B cell (primary cell): ENCODE results near the gene METTL25. TPM values are rescaled to one million over a fixed set of nuclear protein-coding genes. Genes with fewer than 3 reads are reported as not detected.

ENCODE experiments used
- ATAC-seq: fragments of 200-7000 bp; cut with Tn5 transposase; one replicate; pipeline ENCODE4 v1.10.0; 2021; ENCODE audit warnings: low read depth, mild to moderate bottlenecking, moderate number of reproducible peaks, moderate library complexity
- CTCF ChIA-PET: fragments of 350-600 bp; sonication (Branson Sonifier 250); formaldehyde crosslinking; loops from one replicate; lab custom pipeline; 2021; ENCODE audit warnings: antibody characterized with exemption, inconsistent platforms; lab: Charles Lee
- POLR2A ChIA-PET: fragments of 350-600 bp; sonication (Branson Sonifier 250); formaldehyde crosslinking; loops from one replicate; lab custom pipeline; 2021; ENCODE audit warnings: antibody characterized with exemption; lab: Charles Lee
- DNase-seq: peaks from one replicate; pipeline ENCODE4 v3.0.0; 2013
- H2AFZ ChIP-seq: 2 replicates; pipeline ENCODE4 v1.6.1; 2012; ENCODE audit warnings: mild to moderate bottlenecking, low read depth, low read length; ENCODE audit not compliant: insufficient read depth, poor library complexity, severe bottlenecking
- H3K27ac ChIP-seq, 2 donors: 1 replicate in 1 of 2; 2 replicates in 1 of 2; pipeline ENCODE4 v1.5.1; 2012 to 2013; ENCODE audit warnings: low read length in 2 of 2, mild to moderate bottlenecking in 2 of 2, moderate library complexity in 1 of 2
- H3K27me3 ChIP-seq, 4 experiments: fragments of 200-600 bp in 1 of 4; sonication (generic) in 1 of 4; replicated peaks in 1 of 4; 1 replicate in 2 of 4; 2 replicates in 2 of 4; pipeline versions ENCODE4 v1.6.1 to v1.7.0; 2013 to 2016; ENCODE audit warnings: low read length in 3 of 4, mild to moderate bottlenecking in 2 of 4, mixed read lengths in 1 of 4, moderate library complexity in 1 of 4; ENCODE audit not compliant: insufficient read depth in 4 of 4, control insufficient read depth in 3 of 4; ENCODE audit errors: control extremely low read depth in 1 of 4
- H3K36me3 ChIP-seq, 2 experiments: replicated peaks in 1 of 2; 1 replicate in 1 of 2; 2 replicates in 1 of 2; pipeline versions ENCODE4 v1.6.1 to v1.7.1; 2013; ENCODE audit warnings: low read length in 1 of 2; ENCODE audit not compliant: insufficient read depth in 2 of 2, control insufficient read depth in 1 of 2; ENCODE audit errors: control extremely low read depth in 1 of 2, extremely low read depth in 1 of 2
- H3K4me1 ChIP-seq, 2 donors: fragments of 200-600 bp in 1 of 2; sonication (generic) in 1 of 2; 1 replicate in 1 of 2; 2 replicates in 1 of 2; pipeline versions ENCODE4 v1.5.1 to v1.6.1; 2013 to 2017; ENCODE audit warnings: low read length in 2 of 2; ENCODE audit not compliant: control insufficient read depth in 2 of 2, insufficient read depth in 2 of 2
- H3K4me2 ChIP-seq: replicated peaks from 2 replicates; pipeline ENCODE3; 2012; ENCODE audit warnings: mild to moderate bottlenecking, low read depth, low read length; ENCODE audit not compliant: poor library complexity, severe bottlenecking
- H3K4me3 ChIP-seq, 5 experiments: fragments of 200-600 bp in 1 of 5; sonication (generic) in 1 of 5; 1 replicate in 3 of 5; 2 replicates in 2 of 5; pipeline versions ENCODE4 v1.5.1 to v1.7.0; 2011 to 2016; ENCODE audit warnings: low read length in 4 of 5, mild to moderate bottlenecking in 4 of 5, low read depth in 2 of 5, control low read depth in 1 of 5, moderate library complexity in 1 of 5; ENCODE audit not compliant: insufficient read depth in 1 of 5; ENCODE audit errors: control extremely low read depth in 1 of 5, extremely low read depth in 1 of 5
- H3K79me2 ChIP-seq: fragments of 200-600 bp; sonication (generic); one replicate; pipeline ENCODE4 v1.6.0; 2016; ENCODE audit warnings: low read length; ENCODE audit not compliant: control insufficient read depth, insufficient read depth
- H3K9ac ChIP-seq: fragments of 200-600 bp; sonication (generic); 2 replicates; pipeline ENCODE4 v1.6.1; 2017; ENCODE audit warnings: mild to moderate bottlenecking, low read length, moderate library complexity
- H3K9me3 ChIP-seq, 3 donors: one replicate each; pipeline versions ENCODE4 v1.6.1 to v1.7.1; 2013; ENCODE audit warnings: low read length in 2 of 3; ENCODE audit not compliant: control insufficient read depth in 2 of 3, insufficient read depth in 1 of 3; ENCODE audit errors: control extremely low read depth in 1 of 3
- H4K20me1 ChIP-seq: 2 replicates; pipeline ENCODE4 v1.6.0; 2012; ENCODE audit warnings: mild to moderate bottlenecking, low read length; ENCODE audit not compliant: insufficient read depth, control insufficient read depth, poor library complexity, severe bottlenecking
- H3K27ac Mint-ChIP-seq: one replicate; pipeline ENCODE4 v1.8.0; 2021; ENCODE audit warnings: mixed read lengths
- H3K27me3 Mint-ChIP-seq: one replicate; pipeline ENCODE4 v1.8.0; 2021; ENCODE audit warnings: mixed read lengths
- H3K4me1 Mint-ChIP-seq: one replicate; pipeline ENCODE4 v1.8.0; 2021; ENCODE audit warnings: mixed read lengths
- H3K4me3 Mint-ChIP-seq: one replicate; pipeline ENCODE4 v1.8.0; 2021; ENCODE audit warnings: mixed read lengths
- H3K9me3 Mint-ChIP-seq: one replicate; pipeline ENCODE4 v1.8.0; 2022; ENCODE audit warnings: mixed read lengths; ENCODE audit not compliant: insufficient read depth
- CTCF ChIP-seq: fragments of 200-600 bp; IDR thresholded peaks from one replicate; pipeline ENCODE4 v1.8.0; 2022; ENCODE audit warnings: antibody characterized with exemption, mild to moderate bottlenecking
- EZH2 ChIP-seq: IDR thresholded peaks from 2 replicates; pipeline ENCODE4 v1.6.1; 2012; ENCODE audit warnings: borderline replicate concordance, low read depth, mild to moderate bottlenecking, moderate library complexity, low read length; ENCODE audit not compliant: insufficient read depth, poor library complexity, severe bottlenecking
- WGBS: methylation state at CpG from one replicate; pipeline ENCODE4 v1.1.5; 2013; ENCODE audit warnings: missing lambda C conversion rate; ENCODE audit not compliant: insufficient coverage; 5-methylcytosine and 5-hydroxymethylcytosine counted together
- intact Hi-C: fragments of 100-400 bp; cut with micrococcal nuclease; formaldehyde crosslinking; loops from one replicate; pipeline ENCODE4 v1.10.0; 2022
- polyA plus RNA-seq: library from polyadenylated mRNA; depleted of rRNA; stranded (reverse); fragments of >200 nt; gene quantifications from 2 replicates; pipeline ENCODE4 v1.2.3, GENCODE V29; 2012
- total RNA-seq, 2 donors: library from RNA; stranded (reverse); fragments of 120-200 nt in 1 of 2; gene quantifications; 1 replicate in 1 of 2; 2 replicates in 1 of 2; pipeline versions ENCODE4 v1.2.3 to v1.2.4, GENCODE V29; 2013 to 2022

The METTL25 gene
- total and polyA plus RNA-seq, 2 donors (not counting 1 experiment from before 2014, with no cell fraction given) = 5.4 to 24.1 TPM

GRCh38 chr12:82522285-82522684 is 164.0 kb downstream of the METTL25 start:
- 95% methylated on average over 3 of the region's 4 CpGs for whole genome bisulfite sequencing
- Histone ChIP-seq H3K9ac (no peak overlapping the region), H3K4me3 (no peak overlapping the region), H4K20me1 (no peaks in the 10 kb centered on the region), H3K9me3 (no peaks in the 10 kb centered on the region), H3K27ac (no peak overlapping the region), H3K4me2 (no peak overlapping the region), H3K36me3 (no peaks in the 10 kb centered on the region), H3K27me3 (no peaks in the 10 kb centered on the region), H3K4me1 (no peaks in the 10 kb centered on the region), H3K79me2 (no peaks in the 10 kb centered on the region), H2AFZ (no peak overlapping the region)
- ChIA-PET CTCF (interaction anchor here (1.7 kb wide), 1 partner anchor 11 kb away, joined by 4 read pairs; no protein-coding TSS in a partner anchor), POLR2A (no interaction called here)
- Mint-ChIP-seq H3K27ac (no peak overlapping the region), H3K4me3 (no peak overlapping the region), H3K4me1 (no peaks in the 10 kb centered on the region), H3K27me3 (no peaks in the 10 kb centered on the region), H3K9me3 (no peaks in the 10 kb centered on the region)
- no peak for ATAC-seq
- intact Hi-C loops = no loop called here
- TF ChIP-seq EZH2 (no peak), CTCF (no peak)
- DNase-seq = no peak

- TF ChIP-seq CTCF = no peak
- ChIA-PET POLR2A (no interaction called here), CTCF (interaction anchor here (1.7 kb wide), 1 partner anchor 11 kb away, joined by 4 read pairs; no protein-coding TSS in a partner anchor)
- no peaks in the 10 kb centered on the region for H3K9me3 ChIP-seq
- H3K4me2 ChIP-seq = no peak overlapping the region
- H3K4me1 Mint-ChIP-seq = no peaks in the 10 kb centered on the region
- no peaks in the 10 kb centered on the region for H3K27me3 ChIP-seq
- H3K4me3 Mint-ChIP-seq = no peak overlapping the region
- DNase-seq (no peak), ATAC-seq (no peak)
- no peaks in the 10 kb centered on the region for H3K79me2 ChIP-seq
- H3K36me3 ChIP-seq = no peaks in the 10 kb centered on the region
- no peaks in the 10 kb centered on the region for H4K20me1 ChIP-seq
- no peaks in the 10 kb centered on the region for H3K9me3 Mint-ChIP-seq
- no peak overlapping the region for H2AFZ ChIP-seq
- H3K27ac ChIP-seq = no peak overlapping the region
- no peaks in the 10 kb centered on the region for H3K27me3 Mint-ChIP-seq
- H3K9ac ChIP-seq = no peak overlapping the region
- H3K4me1 ChIP-seq = no peaks in the 10 kb centered on the region
- H3K27ac Mint-ChIP-seq = no peak overlapping the region
- H3K4me3 ChIP-seq = no peak overlapping the region
- intact Hi-C loops = no loop called here
These were observed 164.4 kb downstream of the METTL25 start for GRCh38 chr12:82522762-82523161.
